ENCODE data around the gene CACNG5.

Gene CACNG5

DNA sequence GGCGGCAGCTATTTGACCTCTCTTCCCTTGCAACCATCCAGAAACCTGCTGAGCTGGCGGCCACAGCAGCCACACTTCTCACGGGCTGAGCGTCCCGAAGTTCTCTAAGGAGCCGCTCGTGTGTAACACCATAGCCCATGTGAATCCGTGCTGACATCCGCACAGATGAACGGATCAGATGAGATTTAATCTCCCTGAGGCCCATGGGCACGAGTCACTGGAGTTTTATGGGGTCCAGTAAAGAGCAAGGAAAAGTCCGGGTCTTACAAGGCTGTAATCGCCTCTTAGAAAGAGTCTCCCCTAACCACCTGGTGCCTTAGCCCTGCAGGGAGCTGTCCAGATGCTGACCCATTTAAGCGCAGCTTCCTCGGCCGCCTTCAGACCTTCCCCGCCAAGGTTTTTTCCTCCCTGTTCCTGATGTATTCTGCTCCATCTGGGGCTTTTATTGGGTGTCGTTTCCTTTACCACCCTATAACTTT is 5.5 kb upstream of the CACNG5 start:
- H3K9me3 ChIP-seq (ENCODE audit: insufficient read depth, low read length), result no peaks in the 10 kb centered on the region
- H3K79me2 ChIP-seq (ENCODE audit: low read length), result no peaks in the 10 kb centered on the region
- no peak overlapping the region for H3K27ac ChIP-seq (ENCODE audit: low read length)
- TF ChIP-seq, protein P1, sequence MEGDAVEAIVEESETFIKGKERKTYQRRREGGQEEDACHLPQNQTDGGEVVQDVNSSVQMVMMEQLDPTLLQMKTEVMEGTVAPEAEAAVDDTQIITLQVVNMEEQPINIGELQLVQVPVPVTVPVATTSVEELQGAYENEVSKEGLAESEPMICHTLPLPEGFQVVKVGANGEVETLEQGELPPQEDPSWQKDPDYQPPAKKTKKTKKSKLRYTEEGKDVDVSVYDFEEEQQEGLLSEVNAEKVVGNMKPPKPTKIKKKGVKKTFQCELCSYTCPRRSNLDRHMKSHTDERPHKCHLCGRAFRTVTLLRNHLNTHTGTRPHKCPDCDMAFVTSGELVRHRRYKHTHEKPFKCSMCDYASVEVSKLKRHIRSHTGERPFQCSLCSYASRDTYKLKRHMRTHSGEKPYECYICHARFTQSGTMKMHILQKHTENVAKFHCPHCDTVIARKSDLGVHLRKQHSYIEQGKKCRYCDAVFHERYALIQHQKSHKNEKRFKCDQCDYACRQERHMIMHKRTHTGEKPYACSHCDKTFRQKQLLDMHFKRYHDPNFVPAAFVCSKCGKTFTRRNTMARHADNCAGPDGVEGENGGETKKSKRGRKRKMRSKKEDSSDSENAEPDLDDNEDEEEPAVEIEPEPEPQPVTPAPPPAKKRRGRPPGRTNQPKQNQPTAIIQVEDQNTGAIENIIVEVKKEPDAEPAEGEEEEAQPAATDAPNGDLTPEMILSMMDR (IDR thresholded peaks at IDR 0.05; ENCODE audit: low read depth, low read length), result no peak
- no peak for TF ChIP-seq EZH2phosphoT487 (IDR thresholded peaks at IDR 0.05; ENCODE audit: low read depth)
- no peaks in the 10 kb centered on the region for H3K36me3 ChIP-seq (replicated peaks; ENCODE audit: low read depth, low read length)
- H3K4me1 ChIP-seq (ENCODE audit: low read length), result no peaks in the 10 kb centered on the region
- H2AFZ ChIP-seq (ENCODE audit: low read depth, low read length), result no peak overlapping the region
- no peak overlapping the region for H3K4me2 ChIP-seq (ENCODE audit: low read length)
- H3K9ac ChIP-seq (ENCODE audit: low read length), result no peak overlapping the region
- H3K27me3 ChIP-seq (ENCODE audit: low read depth, low read length), result 0 out of 2 replicates have a peak, but pooled peaks cover 2% of the 10 kb centered on the region
- H3K4me3 ChIP-seq (ENCODE audit: low read length), result no peak overlapping the region
- H4K20me1 ChIP-seq (ENCODE audit: insufficient read depth, low read length), result no peaks in the 10 kb centered on the region

DNA sequence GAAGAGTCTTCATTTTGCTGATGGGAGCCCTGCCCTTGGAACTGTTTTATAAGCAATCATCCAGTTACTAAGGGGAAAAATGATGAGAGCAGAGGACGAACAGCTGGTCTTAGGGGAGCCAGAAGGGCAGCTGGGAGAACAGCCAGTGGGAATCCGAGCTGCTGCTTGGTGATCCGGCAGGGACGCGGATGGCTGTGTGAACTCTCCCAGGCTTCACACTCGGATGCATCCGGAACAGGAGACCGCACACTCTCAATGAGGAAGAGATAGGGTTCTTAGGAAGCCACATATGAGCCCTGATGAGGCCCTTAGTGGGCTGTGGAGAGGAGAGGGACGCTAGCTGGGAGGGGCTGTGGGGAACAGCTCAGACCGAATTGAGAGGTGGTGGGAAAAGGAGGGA is 5.0 kb upstream of the CACNG5 start:
- no peak for TF ChIP-seq EZH2phosphoT487 (IDR thresholded peaks at IDR 0.05; ENCODE audit: low read depth)
- TF ChIP-seq, protein P1 (IDR thresholded peaks at IDR 0.05; ENCODE audit: low read depth, low read length), result no peak
- Histone ChIP-seq H3K9me3 (ENCODE audit: insufficient read depth, low read length) (no peaks in the 10 kb centered on the region), H3K4me3 (ENCODE audit: low read length) (no peak overlapping the region), H3K27ac (ENCODE audit: low read length) (no peak overlapping the region), H3K4me1 (ENCODE audit: low read length) (no peaks in the 10 kb centered on the region), H4K20me1 (ENCODE audit: insufficient read depth, low read length) (no peaks in the 10 kb centered on the region), H3K79me2 (ENCODE audit: low read length) (no peaks in the 10 kb centered on the region), H3K9ac (ENCODE audit: low read length) (no peak overlapping the region), H2AFZ (ENCODE audit: low read depth, low read length) (no peak overlapping the region), H3K4me2 (ENCODE audit: low read length) (no peak overlapping the region), H3K36me3 (replicated peaks; ENCODE audit: low read depth, low read length) (no peaks in the 10 kb centered on the region), H3K27me3 (ENCODE audit: low read depth, low read length) (0 out of 2 replicates have a peak, but pooled peaks cover 2% of the 10 kb centered on the region)

DNA sequence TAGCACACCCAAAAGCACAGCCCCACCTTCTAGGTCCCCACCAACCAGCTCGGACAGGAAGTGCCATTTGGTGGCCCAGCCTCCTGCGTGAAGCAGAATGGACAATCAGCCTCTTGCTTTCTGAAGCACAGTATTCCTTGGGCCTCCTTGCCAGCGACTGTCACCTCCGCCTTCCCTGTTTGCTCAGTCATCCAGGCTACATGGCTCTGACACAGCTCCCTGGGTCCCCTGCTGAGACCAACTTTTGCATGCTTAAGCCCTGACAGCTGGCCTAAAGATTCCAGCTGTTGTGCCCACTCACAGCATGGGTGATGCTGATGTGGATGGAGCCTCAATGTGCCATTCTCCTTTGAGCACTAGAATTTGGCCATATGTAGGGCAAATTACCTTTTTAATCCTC is 4.5 kb upstream of the CACNG5 start:
- Histone ChIP-seq H3K9me3 (ENCODE audit: insufficient read depth, low read length) (no peaks in the 10 kb centered on the region), H3K36me3 (replicated peaks; ENCODE audit: low read depth, low read length) (no peaks in the 10 kb centered on the region), H3K27ac (ENCODE audit: low read length) (no peak overlapping the region), H3K4me2 (ENCODE audit: low read length) (no peak overlapping the region), H3K4me1 (ENCODE audit: low read length) (no peaks in the 10 kb centered on the region), H3K9ac (ENCODE audit: low read length) (no peak overlapping the region), H4K20me1 (ENCODE audit: insufficient read depth, low read length) (no peaks in the 10 kb centered on the region), H3K27me3 (ENCODE audit: low read depth, low read length) (no peaks in the 10 kb centered on the region), H3K4me3 (ENCODE audit: low read length) (no peak overlapping the region), H3K79me2 (ENCODE audit: low read length) (no peaks in the 10 kb centered on the region), H2AFZ (ENCODE audit: low read depth, low read length) (no peak overlapping the region)
- TF ChIP-seq, protein P1 (IDR thresholded peaks at IDR 0.05; ENCODE audit: low read depth, low read length), result no peak
- no peak for TF ChIP-seq EZH2phosphoT487 (IDR thresholded peaks at IDR 0.05; ENCODE audit: low read depth)

DNA sequence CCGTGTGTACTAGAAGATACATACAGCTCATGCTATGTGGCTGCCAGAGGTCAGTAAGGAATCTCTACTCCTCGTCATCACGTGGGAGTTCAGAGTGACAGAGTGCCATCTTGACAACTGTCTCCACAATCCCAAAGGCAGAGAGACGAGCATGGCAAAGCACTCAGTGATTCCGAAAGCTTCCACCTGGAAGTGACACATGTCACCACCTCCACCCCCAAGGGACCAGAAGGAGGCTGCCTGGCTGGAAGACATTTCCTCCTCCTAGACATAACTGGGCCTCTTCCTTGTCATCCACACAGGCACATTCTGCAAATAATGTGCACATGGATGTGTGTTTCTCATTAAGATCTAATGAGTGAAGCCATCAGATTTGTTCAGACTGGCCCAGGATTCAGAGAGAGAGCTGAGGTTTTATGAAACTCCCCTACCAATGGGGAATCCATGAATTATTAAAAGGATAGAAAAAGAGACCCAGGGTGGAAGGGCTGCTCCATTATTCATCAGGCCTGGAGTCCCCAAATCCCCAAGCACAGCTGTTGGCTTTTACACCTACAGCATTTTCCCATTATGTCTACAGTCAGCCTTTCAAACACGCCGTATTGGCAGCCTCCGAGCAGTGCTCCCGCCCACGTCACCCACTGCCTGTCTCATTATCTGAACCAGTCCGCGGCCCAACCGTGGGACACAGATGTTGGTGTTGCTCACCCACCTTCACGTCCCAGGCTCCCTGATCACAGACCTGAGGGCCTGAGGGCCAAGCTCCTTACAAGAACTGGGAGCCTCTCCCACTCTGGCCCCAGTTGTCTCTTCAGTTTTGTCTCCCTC is 3.3 kb upstream of the CACNG5 start:
- no peak for TF ChIP-seq EZH2phosphoT487 (IDR thresholded peaks at IDR 0.05; ENCODE audit: low read depth)
- TF ChIP-seq, protein P1 (IDR thresholded peaks at IDR 0.05; ENCODE audit: low read depth, low read length), result no peak
- Histone ChIP-seq H3K36me3 (replicated peaks; ENCODE audit: low read depth, low read length) (no peaks in the 10 kb centered on the region), H3K27ac (ENCODE audit: low read length) (no peak overlapping the region), H3K9ac (ENCODE audit: low read length) (no peak overlapping the region), H3K4me2 (ENCODE audit: low read length) (no peak overlapping the region), H4K20me1 (ENCODE audit: insufficient read depth, low read length) (no peaks in the 10 kb centered on the region), H2AFZ (ENCODE audit: low read depth, low read length) (no peak overlapping the region), H3K4me3 (ENCODE audit: low read length) (no peak overlapping the region), H3K79me2 (ENCODE audit: low read length) (no peaks in the 10 kb centered on the region), H3K27me3 (ENCODE audit: low read depth, low read length) (no peaks in the 10 kb centered on the region), H3K9me3 (ENCODE audit: insufficient read depth, low read length) (no peaks in the 10 kb centered on the region), H3K4me1 (ENCODE audit: low read length) (no peaks in the 10 kb centered on the region)

All from OCI-LY3 (cell line).